Stomach (tissue), 9 donors: ENCODE measurements around the gene SGCA. TPM values are rescaled to one million over a fixed set of nuclear protein-coding genes. Genes with fewer than 3 reads are reported as not detected.

Source experiments
- DNase-seq, 2 donors: peaks; one replicate each; pipeline versions ENCODE4 v3.0.0 to v3.0.0-alpha.2; 2013 to 2019
- H3K27ac ChIP-seq, 5 donors: fragments of 200-600 bp in 4 of 5; sonication (generic) in 4 of 5; one replicate each; pipeline ENCODE4 v1.5.1; 2013 to 2019; ENCODE audit warnings: mild to moderate bottlenecking in 1 of 5, moderate library complexity in 1 of 5
- H3K27me3 ChIP-seq, 3 donors: fragments of 200-600 bp; sonication (generic); one replicate each; pipeline ENCODE4 v1.5.1; 2017 to 2019; ENCODE audit warnings: mixed run types in 1 of 3
- H3K36me3 ChIP-seq, 4 donors: fragments of 200-600 bp; sonication (generic); 1 replicate in 3 of 4; 2 replicates in 1 of 4; pipeline ENCODE4 v1.5.1; 2016 to 2019
- H3K4me1 ChIP-seq, 4 donors: fragments of 200-600 bp; sonication (generic); one replicate each; pipeline ENCODE4 v1.5.1; 2016 to 2019
- H3K4me3 ChIP-seq, 4 donors: fragments of 200-600 bp; sonication (generic) in 3 of 4; one replicate each; pipeline ENCODE4 v1.5.1; 2016 to 2019; ENCODE audit warnings: mild to moderate bottlenecking in 1 of 4
- H3K9me3 ChIP-seq, 4 donors: fragments of 200-600 bp; sonication (generic); one replicate each; pipeline ENCODE4 v1.5.1; 2016 to 2019
- EP300 ChIP-seq: sonication (generic); formaldehyde crosslinking; IDR thresholded peaks from one replicate; pipeline ENCODE4 v1.6.1; 2017; ENCODE audit warnings: antibody characterized with exemption
- POLR2A ChIP-seq, 4 donors: fragments of 450-650 bp; IDR thresholded peaks; one replicate each; pipeline ENCODE4 v1.6.1; 2016; ENCODE audit warnings: antibody characterized with exemption in 4 of 4, control low read depth in 2 of 4, mild to moderate bottlenecking in 1 of 4, moderate library complexity in 1 of 4
- POLR2AphosphoS5 ChIP-seq, 3 donors: sonication (generic); formaldehyde crosslinking; IDR thresholded peaks; one replicate each; pipeline ENCODE4 v1.6.1; 2016; ENCODE audit warnings: antibody characterized with exemption in 3 of 3
- WGBS, 5 donors: extraction: QIAGEN DNeasy Blood & Tissue Kit in 3 of 5; methylation state at CpG; one replicate each; pipeline versions ENCODE4 v1.1.5 to v1.1.7; 2013 to 2018; 5-methylcytosine and 5-hydroxymethylcytosine counted together
- intact Hi-C: fragments of 100-400 bp; cut with DNase I; formaldehyde crosslinking; loops from one replicate; pipeline ENCODE4 v1.15.1; 2023; ENCODE audit warnings: low total_unique reads
- polyA plus RNA-seq, 3 donors: library from polyadenylated mRNA; stranded (reverse); fragments of 200-250 nt; gene quantifications; one replicate each; pipeline ENCODE4 v1.2.3, GENCODE V29; 2013
- total RNA-seq, 5 donors: library from RNA; depleted of rRNA; stranded (reverse); fragments of >200 nt; gene quantifications; one replicate each; pipeline versions ENCODE4 v1.1.0 to v1.2.3, GENCODE V29; 2014 to 2016
- TF ChIP-seq, protein P1 (sequence below), 7 experiments: fragments of 450-650 bp in 4 of 7; fragments of 200-600 bp in 3 of 7; sonication (generic) in 3 of 7; IDR thresholded peaks; one replicate each; pipeline ENCODE4 v1.5.1; 2016 to 2019; ENCODE audit warnings: antibody characterized with exemption in 7 of 7, control low read depth in 2 of 7, mild to moderate bottlenecking in 1 of 7
- donor health status: healthy with polysubstance abuse.
- donor health status: Bipolar disorder and iron deficiency.
- donor health status: healthy.

SGCA gene
- total and polyA plus RNA-seq, 8 donors, result 5.4 to 89.3 (median 15.1) TPM

- no peaks in the 10 kb centered on the region for H3K9me3 ChIP-seq
- 52 to 81% (median 76%) methylated on average over 1 of the region's 1 CpG for WGBS, 5 donors
- H3K4me3 ChIP-seq, result no peak overlapping the region
- intact Hi-C loops, result no loop called here
- H3K27me3 ChIP-seq, result no peaks in the 10 kb centered on the region
- peak overlapping the region in 4 of 5 donors; percentile 38 to 93 (median 74) for H3K27ac ChIP-seq
- TF ChIP-seq EP300, result no peak
- TF ChIP-seq POLR2AphosphoS5 (IDR thresholded peaks at IDR 0.05), result no peak
- TF ChIP-seq, protein P1, sequence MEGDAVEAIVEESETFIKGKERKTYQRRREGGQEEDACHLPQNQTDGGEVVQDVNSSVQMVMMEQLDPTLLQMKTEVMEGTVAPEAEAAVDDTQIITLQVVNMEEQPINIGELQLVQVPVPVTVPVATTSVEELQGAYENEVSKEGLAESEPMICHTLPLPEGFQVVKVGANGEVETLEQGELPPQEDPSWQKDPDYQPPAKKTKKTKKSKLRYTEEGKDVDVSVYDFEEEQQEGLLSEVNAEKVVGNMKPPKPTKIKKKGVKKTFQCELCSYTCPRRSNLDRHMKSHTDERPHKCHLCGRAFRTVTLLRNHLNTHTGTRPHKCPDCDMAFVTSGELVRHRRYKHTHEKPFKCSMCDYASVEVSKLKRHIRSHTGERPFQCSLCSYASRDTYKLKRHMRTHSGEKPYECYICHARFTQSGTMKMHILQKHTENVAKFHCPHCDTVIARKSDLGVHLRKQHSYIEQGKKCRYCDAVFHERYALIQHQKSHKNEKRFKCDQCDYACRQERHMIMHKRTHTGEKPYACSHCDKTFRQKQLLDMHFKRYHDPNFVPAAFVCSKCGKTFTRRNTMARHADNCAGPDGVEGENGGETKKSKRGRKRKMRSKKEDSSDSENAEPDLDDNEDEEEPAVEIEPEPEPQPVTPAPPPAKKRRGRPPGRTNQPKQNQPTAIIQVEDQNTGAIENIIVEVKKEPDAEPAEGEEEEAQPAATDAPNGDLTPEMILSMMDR (IDR thresholded peaks at IDR 0.05), result no peak
- TF ChIP-seq POLR2A (IDR thresholded peaks at IDR 0.05), result no peak
- no peaks in the 10 kb centered on the region for H3K36me3 ChIP-seq
- peaks cover 0 to 67% (median 29%) of the 10 kb centered on the region in 4 donors for H3K4me1 ChIP-seq
- peak in 1 of 2 donors; percentile 47 for DNase-seq
Observed at GRCh38 chr17:50218771-50219315, 53.0 kb downstream of the SGCA start.

GRCh38 chr17:50219342-50219741 lies 53.5 kb downstream of the SGCA start:
- DNase-seq, result peak in 1 of 2 donors; percentile 59
- Histone ChIP-seq H3K27ac (peak overlapping the region in 4 of 5 donors; percentile 38 to 93 (median 74)), H3K36me3 (no peaks in the 10 kb centered on the region), H3K4me3 (no peak overlapping the region), H3K27me3 (no peaks in the 10 kb centered on the region), H3K4me1 (peaks cover 0 to 67% (median 29%) of the 10 kb centered on the region in 4 donors), H3K9me3 (no peaks in the 10 kb centered on the region)
- intact Hi-C loops, result no loop called here
- 55 to 59% (median 56%) methylated on average over 5 of the region's 5 CpGs for WGBS, 5 donors
- TF ChIP-seq POLR2AphosphoS5 (IDR thresholded peaks at IDR 0.05), result no peak
- TF ChIP-seq POLR2A (IDR thresholded peaks at IDR 0.05), result no peak
- no peak for TF ChIP-seq EP300
- TF ChIP-seq, protein P1 (IDR thresholded peaks at IDR 0.05), result no peak

DNA sequence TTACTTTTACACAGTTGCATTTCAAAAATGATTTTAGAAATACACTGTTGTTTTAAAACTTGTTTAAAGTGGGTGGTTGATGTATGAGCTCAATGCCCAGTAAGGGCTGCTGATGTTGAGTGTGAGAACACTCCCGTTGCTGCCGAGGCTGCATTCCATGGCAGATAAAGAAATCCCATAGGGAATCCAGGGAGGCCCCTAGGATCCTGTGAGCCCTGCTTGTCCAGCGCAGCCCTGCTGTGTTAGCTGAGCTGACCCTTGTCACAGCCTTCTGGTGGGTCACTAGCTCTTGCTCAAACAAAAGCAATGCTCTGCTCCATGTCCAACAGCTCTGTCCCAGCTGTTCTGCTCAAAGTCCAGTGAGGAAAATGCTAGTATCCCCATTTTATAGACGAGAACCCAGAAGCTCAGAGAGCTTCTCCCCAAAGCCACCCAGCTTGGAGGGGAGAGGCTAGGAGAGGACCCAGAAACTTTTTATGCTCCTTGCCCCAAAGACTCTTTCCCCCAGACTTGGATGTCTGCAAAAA lies 54.2 kb downstream of the SGCA start:
- TF ChIP-seq POLR2A (IDR thresholded peaks at IDR 0.05) (no peak), EP300 (no peak), POLR2AphosphoS5 (IDR thresholded peaks at IDR 0.05) (no peak)
- TF ChIP-seq, protein P1 (IDR thresholded peaks at IDR 0.05), result no peak
- intact Hi-C loops, result no loop called here
- Histone ChIP-seq H3K9me3 (no peaks in the 10 kb centered on the region), H3K27me3 (no peaks in the 10 kb centered on the region), H3K36me3 (no peaks in the 10 kb centered on the region), H3K4me3 (no peak overlapping the region), H3K27ac (peak overlapping the region in 4 of 5 donors; percentile 38 to 93 (median 74)), H3K4me1 (peaks cover 0 to 62% (median 29%) of the 10 kb centered on the region in 4 donors)
- peak in 1 of 2 donors; percentile 64 for DNase-seq
- WGBS, 5 donors, result 60 to 73% (median 63%) methylated on average over 4 of the region's 4 CpGs

DNA sequence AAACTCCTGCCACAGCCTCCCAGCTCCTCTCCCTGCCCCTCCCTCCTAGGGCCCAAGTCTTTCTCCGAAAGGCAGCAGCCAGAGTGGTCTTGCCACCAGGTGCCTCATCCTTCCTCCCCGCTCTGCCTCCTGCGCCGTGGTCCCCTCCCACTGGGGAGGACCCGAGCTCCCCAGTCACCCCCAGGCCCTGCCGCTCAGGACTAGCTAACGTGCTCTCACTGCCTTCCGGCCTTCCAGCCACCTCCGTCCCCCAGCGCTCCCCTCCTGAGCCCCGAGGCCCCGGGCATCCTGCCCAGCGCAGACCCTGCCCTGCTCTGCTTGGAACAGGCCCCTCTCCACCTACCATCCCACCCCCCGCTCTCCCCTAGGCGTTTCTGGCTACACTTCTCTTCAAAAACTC lies 55.0 kb downstream of the SGCA start:
- no peaks in the 10 kb centered on the region for H3K27me3 ChIP-seq
- H3K36me3 ChIP-seq, result no peaks in the 10 kb centered on the region
- peak in 1 of 2 donors; percentile 15 for DNase-seq
- peaks cover 0 to 59% (median 29%) of the 10 kb centered on the region in 4 donors for H3K4me1 ChIP-seq
- H3K4me3 ChIP-seq, result no peak overlapping the region
- intact Hi-C loops, result no loop called here
- 81 to 92% (median 85%) methylated on average over 12 to 15 of the region's 15 CpGs for WGBS, 5 donors
- H3K9me3 ChIP-seq, result peaks cover 0 to 2% (median 0%) of the 10 kb centered on the region in 4 donors
- no peak for TF ChIP-seq EP300
- TF ChIP-seq, protein P1 (IDR thresholded peaks at IDR 0.05), result no peak
- peak overlapping the region in 3 of 5 donors; percentile 73 to 93 (median 74) for H3K27ac ChIP-seq
